Vagina (tissue), 2 donors: ENCODE measurements around the gene METTL25B. TPM values are rescaled to one million over a fixed set of nuclear protein-coding genes. Genes with fewer than 3 reads are reported as not detected.

Source experiments
- DNase-seq, 2 donors: peaks; one replicate each; pipeline ENCODE4 v3.0.0-alpha.2; 2017; ENCODE audit errors: extremely low spot score in 2 of 2
- H3K27ac ChIP-seq: fragments of 200-600 bp; sonication (generic); one replicate; pipeline ENCODE4 v1.5.1; 2019
- H3K27me3 ChIP-seq: fragments of 200-600 bp; sonication (generic); one replicate; pipeline ENCODE4 v1.5.1; 2019
- H3K36me3 ChIP-seq, 2 donors: fragments of 200-600 bp; sonication (generic); one replicate each; pipeline ENCODE4 v1.5.1; 2017 to 2019
- H3K4me1 ChIP-seq: fragments of 200-600 bp; sonication (generic); one replicate; pipeline ENCODE4 v1.5.1; 2019
- H3K4me3 ChIP-seq, 2 donors: fragments of 200-600 bp; sonication (generic); 1 replicate in 1 of 2; 2 replicates in 1 of 2; pipeline ENCODE4 v1.5.1; 2016 to 2019
- H3K9me3 ChIP-seq: fragments of 200-600 bp; sonication (generic); one replicate; pipeline ENCODE4 v1.5.1; 2019
- POLR2A ChIP-seq, 2 donors: fragments of 450-650 bp; IDR thresholded peaks; one replicate each; pipeline ENCODE4 v1.6.1; 2017; ENCODE audit warnings: antibody characterized with exemption in 2 of 2, mild to moderate bottlenecking in 2 of 2, moderate library complexity in 2 of 2
- POLR2AphosphoS5 ChIP-seq, 2 donors: sonication (generic); formaldehyde crosslinking; IDR thresholded peaks; one replicate each; pipeline ENCODE4 v1.9.0; 2017; ENCODE audit warnings: antibody characterized with exemption in 2 of 2, mild to moderate bottlenecking in 2 of 2, low read depth in 1 of 2; ENCODE audit not compliant: insufficient read depth in 1 of 2
- intact Hi-C: fragments of 100-400 bp; cut with DNase I; formaldehyde crosslinking; loops from one replicate; pipeline ENCODE4 v1.15.1; 2023
- total RNA-seq: library from RNA; depleted of rRNA; stranded (reverse); fragments of >200 nt; gene quantifications from one replicate; pipeline ENCODE4 v1.2.3, GENCODE V29; 2016
- TF ChIP-seq, protein P1 (sequence below), 3 experiments: fragments of 450-650 bp in 2 of 3; fragments of 200-600 bp in 1 of 3; sonication (generic) in 1 of 3; IDR thresholded peaks; one replicate each; pipeline ENCODE4 v1.5.1; 2017 to 2019; ENCODE audit warnings: antibody characterized with exemption in 3 of 3, mild to moderate bottlenecking in 2 of 3, moderate library complexity in 2 of 3

The METTL25B gene
- total RNA-seq, 1 donor from 2014 or later, result 17.7 TPM

DNA sequence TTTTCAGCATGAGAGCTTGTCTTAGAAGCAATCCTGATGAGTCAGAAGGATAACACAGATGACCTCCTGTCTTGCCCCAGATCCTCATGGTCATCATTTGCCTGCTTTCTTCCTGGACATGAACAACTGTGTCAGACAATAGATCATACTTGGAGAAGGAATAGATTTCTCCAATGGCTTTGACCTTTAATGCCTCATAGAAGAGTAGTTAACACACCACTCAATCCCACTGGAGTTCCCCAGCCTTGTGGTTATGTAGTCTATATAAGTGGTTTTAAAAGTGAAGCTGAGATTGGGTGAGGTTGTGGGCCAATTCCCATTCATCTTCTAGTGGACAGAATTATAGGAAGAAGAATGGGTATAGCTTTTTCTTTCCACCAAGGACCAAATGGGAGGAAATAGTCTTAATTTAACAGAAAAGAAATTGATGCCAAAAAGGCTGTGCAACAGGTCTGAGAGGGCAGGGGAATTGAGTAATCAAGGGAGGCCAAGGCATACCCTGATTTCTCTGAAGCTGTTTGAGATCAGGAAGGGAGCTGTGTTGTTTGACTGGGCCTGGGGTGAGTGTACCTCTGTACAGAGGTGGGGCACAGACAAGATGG is 53.4 kb downstream of the METTL25B start:
- H3K27me3 ChIP-seq, result no peaks in the 10 kb centered on the region
- no peak for DNase-seq
- H3K27ac ChIP-seq, result no peak overlapping the region
- peaks cover 26% of the 10 kb centered on the region for H3K4me1 ChIP-seq
- H3K9me3 ChIP-seq, result no peaks in the 10 kb centered on the region
- no peak overlapping the region for H3K4me3 ChIP-seq
- H3K36me3 ChIP-seq, result peaks cover 0 to 23% of the 10 kb centered on the region in 2 donors
- TF ChIP-seq, protein P1, sequence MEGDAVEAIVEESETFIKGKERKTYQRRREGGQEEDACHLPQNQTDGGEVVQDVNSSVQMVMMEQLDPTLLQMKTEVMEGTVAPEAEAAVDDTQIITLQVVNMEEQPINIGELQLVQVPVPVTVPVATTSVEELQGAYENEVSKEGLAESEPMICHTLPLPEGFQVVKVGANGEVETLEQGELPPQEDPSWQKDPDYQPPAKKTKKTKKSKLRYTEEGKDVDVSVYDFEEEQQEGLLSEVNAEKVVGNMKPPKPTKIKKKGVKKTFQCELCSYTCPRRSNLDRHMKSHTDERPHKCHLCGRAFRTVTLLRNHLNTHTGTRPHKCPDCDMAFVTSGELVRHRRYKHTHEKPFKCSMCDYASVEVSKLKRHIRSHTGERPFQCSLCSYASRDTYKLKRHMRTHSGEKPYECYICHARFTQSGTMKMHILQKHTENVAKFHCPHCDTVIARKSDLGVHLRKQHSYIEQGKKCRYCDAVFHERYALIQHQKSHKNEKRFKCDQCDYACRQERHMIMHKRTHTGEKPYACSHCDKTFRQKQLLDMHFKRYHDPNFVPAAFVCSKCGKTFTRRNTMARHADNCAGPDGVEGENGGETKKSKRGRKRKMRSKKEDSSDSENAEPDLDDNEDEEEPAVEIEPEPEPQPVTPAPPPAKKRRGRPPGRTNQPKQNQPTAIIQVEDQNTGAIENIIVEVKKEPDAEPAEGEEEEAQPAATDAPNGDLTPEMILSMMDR (IDR thresholded peaks at IDR 0.05), result no peak
- TF ChIP-seq POLR2AphosphoS5 (IDR thresholded peaks at IDR 0.05; ENCODE audit: insufficient read depth in 1 of 2, low read depth in 1 of 2) (no peak), POLR2A (IDR thresholded peaks at IDR 0.05) (no peak)
- intact Hi-C loops, result no loop called here

GRCh38 chr1:156785458-156785857 is 57.2 kb downstream of the METTL25B start:
- H3K9me3 ChIP-seq, result no peaks in the 10 kb centered on the region

More at GRCh38 chr1:156785458-156785857, 57.2 kb downstream of the METTL25B start:
- Histone ChIP-seq H3K27me3 (no peaks in the 10 kb centered on the region), H3K4me3 (no peak overlapping the region), H3K4me1 (peaks cover 16% of the 10 kb centered on the region), H3K36me3 (peaks cover 0 to 40% of the 10 kb centered on the region in 2 donors), H3K27ac (no peak overlapping the region)
- TF ChIP-seq, protein P1 (IDR thresholded peaks at IDR 0.05), result no peak
- no peak for TF ChIP-seq POLR2AphosphoS5 (IDR thresholded peaks at IDR 0.05; ENCODE audit: insufficient read depth in 1 of 2, low read depth in 1 of 2)
- TF ChIP-seq POLR2A (IDR thresholded peaks at IDR 0.05), result no peak
- intact Hi-C loops, result loop anchor here (5.0 kb wide), 1 partner anchor 52 kb away; no protein-coding TSS in a partner anchor
- no peak for DNase-seq

Other genes with a start within 250 kb of the METTL25B start
- gene MEF2D, start 227.7 kb upstream of the METTL25B start, total RNA-seq, result 33.9 TPM
- 2.9 TPM for gene IQGAP3, start 155.9 kb upstream of the METTL25B start, total RNA-seq
- gene TTC24, start 148.7 kb upstream of the METTL25B start, total RNA-seq, result not detected
- 46.7 TPM for gene NAXE, start 136.7 kb upstream of the METTL25B start, total RNA-seq
- 25.8 TPM for gene GPATCH4, start 127.0 kb upstream of the METTL25B start, total RNA-seq
- not detected for gene HAPLN2, start 109.1 kb upstream of the METTL25B start, total RNA-seq
- gene BCAN, start 86.4 kb upstream of the METTL25B start, total RNA-seq, result 2.0 TPM
- 16.0 TPM for gene NES, start 51.1 kb upstream of the METTL25B start, total RNA-seq
- gene CRABP2, start 22.9 kb upstream of the METTL25B start, total RNA-seq, result 97.7 TPM
- gene ISG20L2, start 297 bp downstream of the METTL25B start, total RNA-seq, result 12.8 TPM
- gene MRPL24, start 12.6 kb downstream of the METTL25B start, total RNA-seq, result 40.0 TPM
- 154 TPM for gene HDGF, start 23.2 kb downstream of the METTL25B start, total RNA-seq
- gene PRCC, start 39.1 kb downstream of the METTL25B start, total RNA-seq, result 30.4 TPM
- 4.9 TPM for gene SH2D2A, start 88.4 kb downstream of the METTL25B start, total RNA-seq
- gene INSRR, start 130.6 kb downstream of the METTL25B start, total RNA-seq, result not detected
- gene NTRK1, start 132.4 kb downstream of the METTL25B start, total RNA-seq, result 2.9 TPM
- gene PEAR1, start 165.2 kb downstream of the METTL25B start, total RNA-seq, result 11.5 TPM
- not detected for gene LRRC71, start 192.2 kb downstream of the METTL25B start, total RNA-seq